ENCODE data around the gene SLCO3A1.

SLCO3A1 gene

DNA sequence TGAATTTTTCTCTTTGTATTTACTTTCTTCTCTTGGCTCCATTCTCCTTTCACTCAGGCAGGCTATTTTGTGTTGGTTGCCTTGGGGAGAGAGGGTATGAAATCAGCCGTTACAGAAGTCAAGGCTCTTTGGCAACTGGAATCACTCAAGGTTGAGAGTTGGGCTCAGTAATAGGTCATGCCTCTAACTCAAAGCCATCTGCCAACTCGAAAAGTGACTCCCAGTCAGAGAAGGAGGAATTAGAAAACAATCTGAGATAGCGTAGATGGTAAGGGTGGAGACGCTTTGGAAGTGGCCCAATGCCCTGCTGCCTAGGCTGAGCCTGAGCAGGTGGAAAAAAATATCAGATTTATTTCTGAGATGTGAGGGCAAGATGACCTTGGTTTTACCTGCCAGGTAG, 334.5 kb downstream of the SLCO3A1 start:
- no peak overlapping the region for H3K4me3 ChIP-seq (ENCODE audit: low read depth, low read length)
- TF ChIP-seq, protein P1, sequence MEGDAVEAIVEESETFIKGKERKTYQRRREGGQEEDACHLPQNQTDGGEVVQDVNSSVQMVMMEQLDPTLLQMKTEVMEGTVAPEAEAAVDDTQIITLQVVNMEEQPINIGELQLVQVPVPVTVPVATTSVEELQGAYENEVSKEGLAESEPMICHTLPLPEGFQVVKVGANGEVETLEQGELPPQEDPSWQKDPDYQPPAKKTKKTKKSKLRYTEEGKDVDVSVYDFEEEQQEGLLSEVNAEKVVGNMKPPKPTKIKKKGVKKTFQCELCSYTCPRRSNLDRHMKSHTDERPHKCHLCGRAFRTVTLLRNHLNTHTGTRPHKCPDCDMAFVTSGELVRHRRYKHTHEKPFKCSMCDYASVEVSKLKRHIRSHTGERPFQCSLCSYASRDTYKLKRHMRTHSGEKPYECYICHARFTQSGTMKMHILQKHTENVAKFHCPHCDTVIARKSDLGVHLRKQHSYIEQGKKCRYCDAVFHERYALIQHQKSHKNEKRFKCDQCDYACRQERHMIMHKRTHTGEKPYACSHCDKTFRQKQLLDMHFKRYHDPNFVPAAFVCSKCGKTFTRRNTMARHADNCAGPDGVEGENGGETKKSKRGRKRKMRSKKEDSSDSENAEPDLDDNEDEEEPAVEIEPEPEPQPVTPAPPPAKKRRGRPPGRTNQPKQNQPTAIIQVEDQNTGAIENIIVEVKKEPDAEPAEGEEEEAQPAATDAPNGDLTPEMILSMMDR (IDR thresholded peaks at IDR 0.05; ENCODE audit: insufficient read depth, low read length, missing control alignments), result no peak
- ChIA-PET CTCF (no interaction called here), POLR2A (no interaction called here)
- DNase-seq (ENCODE audit: low read depth, low spot score), result no peak

DNA sequence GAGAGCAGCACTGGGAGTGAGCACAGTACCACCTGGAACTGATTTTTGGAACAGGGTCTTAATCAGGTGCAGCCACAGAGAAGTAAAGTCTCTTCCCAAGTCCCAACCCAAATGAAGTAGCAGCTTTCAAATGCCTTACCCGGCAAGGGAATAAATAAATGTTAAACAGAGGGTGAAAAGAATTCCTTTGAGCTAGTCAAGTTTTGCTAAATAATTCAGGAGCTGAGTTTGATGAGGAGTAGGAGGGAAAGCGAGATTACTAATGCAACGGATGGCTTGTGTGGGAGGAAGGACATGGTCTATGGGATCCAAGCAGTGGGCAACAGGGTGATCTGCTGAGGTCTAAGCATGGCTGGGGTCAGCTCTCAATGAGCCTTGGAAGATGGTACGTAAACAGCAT, 335.7 kb downstream of the SLCO3A1 start:
- ChIA-PET CTCF (no interaction called here), POLR2A (no interaction called here)
- TF ChIP-seq, protein P1 (IDR thresholded peaks at IDR 0.05; ENCODE audit: insufficient read depth, low read length, missing control alignments), result no peak
- no peak overlapping the region for H3K4me3 ChIP-seq (ENCODE audit: low read depth, low read length)
- DNase-seq (ENCODE audit: low read depth, low spot score), result no peak

DNA sequence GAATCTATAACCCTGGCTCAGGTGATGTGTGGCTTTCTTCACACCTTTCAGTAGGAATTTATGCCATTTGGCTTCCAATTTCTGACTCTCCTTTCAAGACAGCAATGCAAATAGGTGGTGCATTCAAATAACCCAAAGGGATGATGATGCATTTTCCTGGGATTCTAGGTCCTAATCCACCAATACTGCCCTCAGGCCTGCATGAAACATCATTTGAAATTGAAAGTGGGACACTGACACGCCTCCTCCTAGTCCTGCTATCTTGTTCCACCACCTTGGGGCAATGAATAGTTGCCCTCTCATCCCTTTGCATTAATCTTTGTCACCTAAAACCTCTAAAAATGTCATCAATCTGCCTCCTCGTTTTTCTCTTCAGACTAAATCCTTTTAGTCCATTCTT, 341.7 kb downstream of the SLCO3A1 start:
- no peak overlapping the region for H3K4me3 ChIP-seq (ENCODE audit: low read depth, low read length)
- TF ChIP-seq, protein P1 (IDR thresholded peaks at IDR 0.05; ENCODE audit: insufficient read depth, low read length, missing control alignments), result no peak
- no peak for DNase-seq (ENCODE audit: low read depth, low spot score)
- CTCF ChIA-PET, result no interaction called here
- POLR2A ChIA-PET, result no interaction called here

DNA sequence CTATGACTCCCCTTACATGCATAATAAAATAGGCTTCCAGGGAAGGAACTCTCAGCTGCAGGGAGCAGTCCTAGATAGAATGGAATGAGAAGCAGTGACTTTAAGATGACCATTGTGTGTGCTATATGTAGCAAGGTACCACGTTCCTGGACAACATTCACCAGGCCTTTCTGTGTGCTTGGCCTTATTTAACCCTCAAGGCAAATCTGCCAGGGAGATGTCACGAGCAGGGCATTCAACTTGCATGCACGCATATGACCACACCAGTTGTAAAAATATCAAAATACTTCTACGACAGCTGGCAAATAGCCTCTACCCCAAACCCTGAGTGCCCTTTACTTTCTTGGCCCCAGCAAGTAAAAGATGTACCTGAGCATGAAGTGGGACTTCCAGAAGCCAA, 342.8 kb downstream of the SLCO3A1 start:
- no peak overlapping the region for H3K4me3 ChIP-seq (ENCODE audit: low read depth, low read length)
- TF ChIP-seq, protein P1 (IDR thresholded peaks at IDR 0.05; ENCODE audit: insufficient read depth, low read length, missing control alignments), result no peak
- POLR2A ChIA-PET, result no interaction called here
- CTCF ChIA-PET, result no interaction called here
- DNase-seq (ENCODE audit: low read depth, low spot score), result no peak

DNA sequence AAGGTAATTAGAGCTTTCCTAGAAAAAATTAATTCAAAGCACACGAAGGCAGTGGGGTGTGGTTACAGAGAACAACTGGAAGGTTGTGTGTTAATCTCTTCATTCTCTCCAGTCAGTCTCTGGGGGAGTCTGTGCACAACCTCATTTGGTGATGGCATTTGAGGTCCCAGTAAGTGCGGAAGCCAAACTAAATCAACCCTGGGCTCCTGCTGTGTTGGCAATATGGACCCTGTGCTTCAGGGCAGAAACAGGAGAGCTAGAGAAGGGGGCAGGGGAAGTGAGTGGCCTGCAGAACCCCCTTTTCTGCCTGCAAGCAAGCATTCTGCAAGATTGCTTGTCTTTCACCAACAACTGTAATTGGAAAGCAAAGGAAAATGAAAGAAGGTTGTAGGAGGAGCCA, 344.2 kb downstream of the SLCO3A1 start:
- no peak overlapping the region for H3K4me3 ChIP-seq (ENCODE audit: low read depth, low read length)
- no peak for DNase-seq (ENCODE audit: low read depth, low spot score)
- CTCF ChIA-PET, result no interaction called here
- TF ChIP-seq, protein P1 (IDR thresholded peaks at IDR 0.05; ENCODE audit: insufficient read depth, low read length, missing control alignments), result no peak
- POLR2A ChIA-PET, result no interaction called here

DNA sequence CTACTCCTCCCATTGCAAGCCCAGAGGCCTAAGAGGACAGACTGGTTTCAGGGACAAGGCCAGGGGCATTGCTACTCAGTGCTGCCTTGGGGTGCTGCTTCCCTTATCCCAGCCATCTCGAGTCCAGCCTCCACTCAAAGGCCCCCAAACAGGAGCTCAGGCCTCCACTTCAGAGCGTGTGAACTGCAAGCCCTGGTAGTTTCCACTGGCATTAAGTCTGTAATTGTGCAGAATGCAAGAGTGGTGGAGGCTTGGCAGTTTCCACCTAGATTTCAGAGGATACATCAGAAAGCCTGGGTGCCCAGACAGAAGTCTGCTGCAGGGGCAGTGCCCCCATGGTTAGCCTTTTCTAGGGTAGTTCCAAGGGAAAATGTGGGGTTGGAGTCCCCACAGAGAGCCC, 347.4 kb downstream of the SLCO3A1 start:
- TF ChIP-seq, protein P1 (IDR thresholded peaks at IDR 0.05; ENCODE audit: insufficient read depth, low read length, missing control alignments), result no peak
- no peak overlapping the region for H3K4me3 ChIP-seq (ENCODE audit: low read depth, low read length)
- ChIA-PET POLR2A (no interaction called here), CTCF (no interaction called here)
- no peak for DNase-seq (ENCODE audit: low read depth, low spot score)

All from AG04449 (cell line).